ENCODE data around the gene TMEM209.

- TF ChIP-seq BCL11A (tag by site-specific recombination; IDR thresholded peaks at IDR 0.05; ENCODE audit: low read depth): no peak
- TF ChIP-seq, protein P1, sequence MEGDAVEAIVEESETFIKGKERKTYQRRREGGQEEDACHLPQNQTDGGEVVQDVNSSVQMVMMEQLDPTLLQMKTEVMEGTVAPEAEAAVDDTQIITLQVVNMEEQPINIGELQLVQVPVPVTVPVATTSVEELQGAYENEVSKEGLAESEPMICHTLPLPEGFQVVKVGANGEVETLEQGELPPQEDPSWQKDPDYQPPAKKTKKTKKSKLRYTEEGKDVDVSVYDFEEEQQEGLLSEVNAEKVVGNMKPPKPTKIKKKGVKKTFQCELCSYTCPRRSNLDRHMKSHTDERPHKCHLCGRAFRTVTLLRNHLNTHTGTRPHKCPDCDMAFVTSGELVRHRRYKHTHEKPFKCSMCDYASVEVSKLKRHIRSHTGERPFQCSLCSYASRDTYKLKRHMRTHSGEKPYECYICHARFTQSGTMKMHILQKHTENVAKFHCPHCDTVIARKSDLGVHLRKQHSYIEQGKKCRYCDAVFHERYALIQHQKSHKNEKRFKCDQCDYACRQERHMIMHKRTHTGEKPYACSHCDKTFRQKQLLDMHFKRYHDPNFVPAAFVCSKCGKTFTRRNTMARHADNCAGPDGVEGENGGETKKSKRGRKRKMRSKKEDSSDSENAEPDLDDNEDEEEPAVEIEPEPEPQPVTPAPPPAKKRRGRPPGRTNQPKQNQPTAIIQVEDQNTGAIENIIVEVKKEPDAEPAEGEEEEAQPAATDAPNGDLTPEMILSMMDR (tag by site-specific recombination; IDR thresholded peaks at IDR 0.05): no peak
- TF ChIP-seq ZNF23 (tag by site-specific recombination; IDR thresholded peaks at IDR 0.05; ENCODE audit: borderline replicate concordance): no peak
Observed at GRCh38 chr7:130187360-130187759, 17.8 kb downstream of the TMEM209 start.
